IMR-90 (cell line): ENCODE data around the gene ADCY9. TPM values are rescaled to one million over a fixed set of nuclear protein-coding genes. Genes with fewer than 3 reads are reported as not detected.

Source experiments
- ATAC-seq: fragments of 200-7000 bp; cut with Tn5 transposase; 2 replicates; pipeline ENCODE4 v1.9.1; 2020; ENCODE audit warnings: low read depth, mild to moderate bottlenecking, moderate library complexity
- BruUV-seq: library from RNA; stranded (reverse); fragments of 400-500 nt; replicated peaks from 2 replicates; lab custom pipeline; 2021; lab: Mats Ljungman, UMichigan
- CTCF ChIA-PET: fragments of 300-600 bp; formaldehyde crosslinking; extraction: SDS; loops from one replicate; lab custom pipeline; 2021; ENCODE audit warnings: antibody characterized with exemption; lab: Yijun Ruan, JAX
- POLR2A ChIA-PET: fragments of 300-600 bp; sonication (Branson Sonifier 250); formaldehyde crosslinking; loops from one replicate; lab custom pipeline; 2022; ENCODE audit warnings: antibody characterized with exemption; ENCODE audit not compliant: unreplicated experiment; lab: Charles Lee
- DNase-seq: peaks from one replicate; pipeline ENCODE4 v3.0.0; 2013
- H2AFZ ChIP-seq: replicated peaks from 2 replicates; pipeline ENCODE3; 2013; ENCODE audit warnings: low read length, mild to moderate bottlenecking; ENCODE audit not compliant: poor library complexity
- H2AK5ac ChIP-seq: 2 replicates; pipeline ENCODE4 v1.6.1; 2013; ENCODE audit warnings: low read depth, low read length, inconsistent platforms
- H2AK9ac ChIP-seq: replicated peaks from 2 replicates; pipeline ENCODE3; 2013; ENCODE audit warnings: mild to moderate bottlenecking, low read depth, low read length, moderate library complexity; ENCODE audit not compliant: poor library complexity
- H2BK120ac ChIP-seq: 2 replicates; pipeline ENCODE4 v1.6.1; 2013; ENCODE audit warnings: low read depth, low read length, inconsistent platforms
- H2BK15ac ChIP-seq: 3 replicates; pipeline ENCODE4 v1.6.1; 2013; ENCODE audit warnings: low read depth, low read length, inconsistent platforms
- H2BK20ac ChIP-seq: 2 replicates; pipeline ENCODE4 v1.6.1; 2013; ENCODE audit warnings: low read depth, mild to moderate bottlenecking, inconsistent platforms, low read length, moderate library complexity
- H2BK5ac ChIP-seq: 2 replicates; pipeline ENCODE4 v1.6.1; 2013; ENCODE audit warnings: mild to moderate bottlenecking, low read depth, low read length, inconsistent platforms; ENCODE audit not compliant: poor library complexity, severe bottlenecking
- H3K14ac ChIP-seq: replicated peaks from 2 replicates; pipeline ENCODE4 v1.6.1; 2013; ENCODE audit warnings: low read depth, low read length, inconsistent platforms
- H3K18ac ChIP-seq: 2 replicates; pipeline ENCODE4 v1.6.1; 2013; ENCODE audit warnings: low read depth, low read length, control low read depth
- H3K23ac ChIP-seq: 2 replicates; pipeline ENCODE4 v1.6.1; 2013; ENCODE audit warnings: low read depth, low read length, inconsistent platforms
- H3K27ac ChIP-seq: 2 replicates; pipeline ENCODE4 v1.5.1; 2013; ENCODE audit warnings: mild to moderate bottlenecking, control low read depth, low read length; ENCODE audit not compliant: insufficient read depth
- H3K27me3 ChIP-seq: 2 replicates; pipeline ENCODE4 v1.6.1; 2013; ENCODE audit warnings: low read length; ENCODE audit not compliant: control insufficient read depth, insufficient read depth
- H3K36me3 ChIP-seq: 2 replicates; pipeline ENCODE4 v1.6.1; 2013; ENCODE audit warnings: low read length, mixed read lengths; ENCODE audit not compliant: control insufficient read depth, insufficient read depth
- H3K4ac ChIP-seq: 2 replicates; pipeline ENCODE4 v1.6.1; 2013; ENCODE audit warnings: low read depth, low read length, inconsistent platforms
- H3K4me1 ChIP-seq: 2 replicates; pipeline ENCODE4 v1.6.1; 2013; ENCODE audit warnings: low read length, mixed read lengths; ENCODE audit not compliant: control insufficient read depth, insufficient read depth
- H3K4me2 ChIP-seq: 2 replicates; pipeline ENCODE4 v1.6.1; 2013; ENCODE audit warnings: low read depth, mild to moderate bottlenecking, control low read depth, low read length, moderate library complexity
- H3K4me3 ChIP-seq: 2 replicates; pipeline ENCODE4 v1.5.1; 2013; ENCODE audit warnings: low read depth, mild to moderate bottlenecking, control low read depth, low read length, moderate library complexity; ENCODE audit not compliant: insufficient read depth
- H3K56ac ChIP-seq: 2 replicates; pipeline ENCODE4 v1.6.1; 2013; ENCODE audit warnings: low read length, inconsistent platforms; ENCODE audit not compliant: insufficient read depth; ENCODE audit errors: extremely low read depth
- H3K79me1 ChIP-seq, 2 experiments: 2 replicates each; pipeline ENCODE4 v1.6.1; 2013; ENCODE audit warnings: low read length in 2 of 2, inconsistent platforms in 1 of 2, low read depth in 1 of 2
- H3K9ac ChIP-seq: 2 replicates; pipeline ENCODE4 v1.6.1; 2013; ENCODE audit warnings: low read depth, low read length, control low read depth
- H3K9me1 ChIP-seq: 2 replicates; pipeline ENCODE4 v1.6.1; 2013; ENCODE audit warnings: low read length, inconsistent platforms; ENCODE audit not compliant: insufficient read depth
- H3K9me3 ChIP-seq: 2 replicates; pipeline ENCODE4 v1.6.1; 2013; ENCODE audit warnings: low read length; ENCODE audit not compliant: control insufficient read depth, insufficient read depth
- H4K20me1 ChIP-seq: 2 replicates; pipeline ENCODE4 v1.6.1; 2013; ENCODE audit warnings: low read length, inconsistent platforms; ENCODE audit not compliant: insufficient read depth
- H4K5ac ChIP-seq: 2 replicates; pipeline ENCODE4 v1.6.1; 2013; ENCODE audit warnings: mild to moderate bottlenecking, low read depth, low read length, control low read depth
- H4K8ac ChIP-seq, 2 experiments: 2 replicates each; pipeline ENCODE4 v1.6.1; 2013; ENCODE audit warnings: low read depth in 2 of 2, low read length in 2 of 2, control low read depth in 1 of 2, inconsistent platforms in 1 of 2
- H4K91ac ChIP-seq: 2 replicates; pipeline ENCODE4 v1.6.1; 2013; ENCODE audit warnings: low read depth, low read length, inconsistent platforms; ENCODE audit not compliant: insufficient read depth
- BHLHE40 ChIP-seq: fragments of 150-350 bp; IDR thresholded peaks from 2 replicates; pipeline ENCODE4 v1.6.1; 2016; ENCODE audit warnings: mild to moderate bottlenecking, low read depth, low read length
- CHD1 ChIP-seq: IDR thresholded peaks from 2 replicates; pipeline ENCODE4 v1.6.1; 2012; ENCODE audit warnings: low read depth, low read length, improper control_type of control experiment
- CTCF ChIP-seq: conservative IDR thresholded peaks from 2 replicates; pipeline ENCODE4 v1.5.1; 2012; ENCODE audit warnings: mild to moderate bottlenecking, low read depth, low read length, improper control_type of control experiment
- ELK1 ChIP-seq: fragments of 150-350 bp; IDR thresholded peaks from 2 replicates; pipeline ENCODE4 v1.6.1; 2016; ENCODE audit warnings: low read depth, mild to moderate bottlenecking, low read length, moderate library complexity, borderline replicate concordance
- FOS ChIP-seq: fragments of 150-350 bp; IDR thresholded peaks from 2 replicates; pipeline ENCODE4 v1.6.1; 2016; ENCODE audit warnings: low read depth, low read length
- MAFK ChIP-seq: IDR thresholded peaks from 2 replicates; pipeline ENCODE4 v1.6.1; 2012; ENCODE audit warnings: low read depth, low read length, improper control_type of control experiment
- MAZ ChIP-seq: IDR thresholded peaks from 2 replicates; pipeline ENCODE4 v1.6.1; 2012; ENCODE audit warnings: low read depth, mild to moderate bottlenecking, low read length, improper control_type of control experiment, moderate library complexity, borderline replicate concordance
- MXI1 ChIP-seq: IDR thresholded peaks from 2 replicates; pipeline ENCODE4 v1.6.1; 2012; ENCODE audit warnings: low read depth, mild to moderate bottlenecking, low read length, moderate library complexity, borderline replicate concordance
- NFE2L2 ChIP-seq: fragments of 150-350 bp; IDR thresholded peaks from 2 replicates; pipeline ENCODE4 v1.6.1; 2016; ENCODE audit warnings: low read depth, mild to moderate bottlenecking, low read length
- POLR2A ChIP-seq: IDR thresholded peaks from 2 replicates; pipeline ENCODE4 v1.6.1; 2012; ENCODE audit warnings: mild to moderate bottlenecking, low read depth, low read length
- RAD21 ChIP-seq: IDR thresholded peaks from 2 replicates; pipeline ENCODE4 v1.6.1; 2012; ENCODE audit warnings: low read length, improper control_type of control experiment
- RCOR1 ChIP-seq: IDR thresholded peaks from 2 replicates; pipeline ENCODE4 v1.6.1; 2012; ENCODE audit warnings: mild to moderate bottlenecking, low read length, improper control_type of control experiment; ENCODE audit not compliant: insufficient replicate concordance
- RFX5 ChIP-seq: IDR thresholded peaks from 2 replicates; pipeline ENCODE4 v1.8.0; 2012; ENCODE audit warnings: low read depth, mild to moderate bottlenecking, low read length, moderate library complexity
- SMC3 ChIP-seq: fragments of 150-350 bp; IDR thresholded peaks from 2 replicates; pipeline ENCODE4 v1.6.1; 2016; ENCODE audit warnings: low read depth, mild to moderate bottlenecking, antibody characterized with exemption, low read length, moderate library complexity
- USF2 ChIP-seq: fragments of 150-350 bp; IDR thresholded peaks from 2 replicates; pipeline ENCODE4 v1.6.1; 2017; ENCODE audit warnings: mild to moderate bottlenecking, antibody characterized with exemption, low read length, low read depth
- WGBS, 2 experiments: methylation state at CpG; one replicate each; pipeline versions ENCODE4 v1.1.5 to v1.1.7; 2013; ENCODE audit warnings: missing lambda C conversion rate in 2 of 2; ENCODE audit not compliant: insufficient read length in 1 of 2; ENCODE audit errors: extremely low coverage in 2 of 2; 5-methylcytosine and 5-hydroxymethylcytosine counted together
- dilution Hi-C: fragments of 300-500 bp; cut with HindIII; formaldehyde crosslinking; loops from one replicate; pipeline ENCODE4 v1.14.3; 2018; ENCODE audit warnings: low sequenced_read_pairs; ENCODE audit not compliant: unreplicated experiment
- in situ Hi-C: fragments of 300-500 bp; cut with MboI; formaldehyde crosslinking; loops from 3 replicates; pipeline ENCODE4 v1.14.3; 2019; ENCODE audit warnings: low sequenced_read_pairs, inconsistent platforms, mixed read lengths
- intact Hi-C: fragments of 100-400 bp; cut with micrococcal nuclease; formaldehyde crosslinking; loops from 2 replicates; pipeline ENCODE4 v1.10.0; 2022
- polyA plus RNA-seq, 3 experiments: library from polyadenylated mRNA; depleted of rRNA; stranded (reverse); fragments of >200 nt; gene quantifications; 2 replicates each; pipeline ENCODE4 v1.2.3, GENCODE V29; 2012; ENCODE audit warnings: low replicate concordance in 1 of 3
- total RNA-seq: library from RNA; depleted of rRNA; stranded (reverse); fragments of >200 nt; gene quantifications from 2 replicates; pipeline ENCODE4 v1.2.3, GENCODE V29; 2012

Gene ADCY9
- total and polyA plus RNA-seq, 2 of the 4 experiments (the other 2 are of a cell fraction), result 5.4 to 12.5 TPM

- H2BK15ac ChIP-seq, result no peak overlapping the region
- ATAC-seq (no peak), DNase-seq (no peak)
- no peak overlapping the region for H3K4ac ChIP-seq
- H2BK5ac ChIP-seq, result no peak overlapping the region
- H3K4me3 ChIP-seq, result no peak overlapping the region
- H3K9me3 ChIP-seq, result no peaks in the 10 kb centered on the region
- H3K79me1 ChIP-seq, result peaks cover 39 to 89% of the 10 kb centered on the region in 2 experiments
- no peak overlapping the region for H3K23ac ChIP-seq
- no peak overlapping the region for H3K18ac ChIP-seq
- peaks cover 22% of the 10 kb centered on the region for H3K36me3 ChIP-seq
- BruUV-seq, result no TSS peak
- H3K27me3 ChIP-seq, result no peaks in the 10 kb centered on the region
- ChIA-PET POLR2A (no interaction called here), CTCF (no interaction called here)
- peaks cover 51% of the 10 kb centered on the region; the same call in 1 of the 2 replicates for H4K20me1 ChIP-seq
- H3K14ac ChIP-seq, result no peak overlapping the region
- H3K9me1 ChIP-seq, result peaks cover 30% of the 10 kb centered on the region
- TF ChIP-seq CHD1 (no peak), MAFK (no peak), FOS (no peak), RFX5 (no peak), RAD21 (no peak), ELK1 (no peak), BHLHE40 (no peak), USF2 (no peak), MXI1 (no peak), CTCF (no peak), RCOR1 (no peak), NFE2L2 (no peak), SMC3 (no peak), MAZ (no peak), POLR2A (no peak)
- no peak overlapping the region for H2AK5ac ChIP-seq
- no peak overlapping the region for H2AFZ ChIP-seq
- H3K4me2 ChIP-seq, result no peak overlapping the region
- in situ Hi-C loops, result loop anchor here (10.0 kb wide), 1 partner anchor 145 kb away; no protein-coding TSS in a partner anchor
- no peak overlapping the region for H3K9ac ChIP-seq
- no peak overlapping the region for H4K91ac ChIP-seq
- H3K56ac ChIP-seq, result no peak overlapping the region
- WGBS, 2 experiments, result 100% methylated on average over 5 of the region's 13 CpGs; no CpG with 5 or more reads in 1 of the 2 experiments
- dilution Hi-C loops, result no loop called here
- no peak overlapping the region for H2BK120ac ChIP-seq
- H2AK9ac ChIP-seq, result no peak overlapping the region
- H2BK20ac ChIP-seq, result no peak overlapping the region
- no peak overlapping the region for H3K27ac ChIP-seq
- H3K4me1 ChIP-seq, result peaks cover 24% of the 10 kb centered on the region
- intact Hi-C loops, result loop anchor here (5.0 to 10.0 kb wide), 2 partner anchors 58 to 415 kb away; no protein-coding TSS in a partner anchor
- no peak overlapping the region for H4K8ac ChIP-seq
- no peak overlapping the region for H4K5ac ChIP-seq
Measured at GRCh38 chr16:4110065-4110464, 6.2 kb downstream of the ADCY9 start.
